NCI-H1694 treated with DMSO at 0.1 percent for 48 hours (cell line): ENCODE data around the gene KCNT1.

Experiments
- DNase-seq: peaks from one replicate; lab custom pipeline; 2025; lab: John Stamatoyannopoulos, UW

The KCNT1 gene

DNA sequence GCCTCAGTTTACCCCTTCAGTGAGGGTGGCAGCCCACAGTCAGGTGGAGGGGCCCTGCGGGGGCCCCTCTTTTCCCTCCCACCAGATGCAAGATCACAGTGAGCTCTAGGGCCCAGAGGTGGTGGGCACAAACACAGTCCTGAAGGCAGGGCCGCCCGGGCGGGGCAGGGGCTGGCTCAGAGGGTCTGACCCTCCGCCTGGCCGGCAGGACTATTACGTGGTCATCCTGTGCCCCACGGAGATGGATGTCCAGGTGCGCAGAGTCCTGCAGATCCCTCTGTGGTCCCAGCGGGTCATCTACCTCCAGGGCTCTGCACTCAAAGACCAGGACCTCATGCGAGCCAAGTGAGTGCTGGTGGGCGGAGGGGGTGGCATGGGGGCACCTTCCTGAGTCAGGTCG is 63.4 kb downstream of the KCNT1 start:
- DNase-seq, result no peak

DNA sequence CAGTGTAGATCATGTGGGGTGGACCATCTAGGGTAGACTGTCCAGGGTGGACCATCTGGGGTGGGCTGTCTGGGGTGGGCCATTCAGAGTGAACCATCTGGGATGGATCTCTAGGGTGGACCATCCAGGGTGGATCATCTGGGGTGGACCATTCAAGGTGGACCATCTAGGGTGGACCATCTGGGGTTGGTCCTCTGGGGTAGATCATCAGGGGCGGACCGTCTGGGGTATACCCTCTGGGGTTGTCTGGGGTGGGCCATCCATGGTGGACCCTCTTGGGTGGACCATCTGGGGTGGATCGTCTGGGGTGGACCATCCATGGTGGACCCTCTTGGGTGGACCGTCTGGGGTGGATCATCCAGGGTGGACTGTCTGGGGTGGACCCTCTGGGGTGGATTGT is 64.3 kb downstream of the KCNT1 start:
- DNase-seq, result no peak

DNA sequence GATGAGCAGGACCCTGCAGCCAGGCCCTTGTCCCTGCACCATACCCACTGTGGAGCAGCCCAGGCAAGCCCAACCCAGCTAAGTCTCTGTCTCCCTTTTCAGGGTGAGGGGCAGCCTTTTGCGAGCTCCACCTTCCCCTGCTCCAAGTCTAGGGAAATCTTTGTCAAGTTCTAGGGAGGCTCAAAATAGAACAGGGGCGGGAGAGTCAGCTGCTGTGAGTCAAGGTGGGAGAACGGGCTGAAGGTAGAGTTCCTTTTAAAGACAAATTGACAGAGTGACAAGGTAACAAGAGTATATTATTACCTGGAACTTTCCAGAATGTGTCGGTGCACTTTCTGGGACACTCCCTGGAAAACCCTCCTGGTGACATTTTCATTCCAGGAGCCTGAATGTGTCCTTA is 64.7 kb downstream of the KCNT1 start:
- DNase-seq, result no peak

DNA sequence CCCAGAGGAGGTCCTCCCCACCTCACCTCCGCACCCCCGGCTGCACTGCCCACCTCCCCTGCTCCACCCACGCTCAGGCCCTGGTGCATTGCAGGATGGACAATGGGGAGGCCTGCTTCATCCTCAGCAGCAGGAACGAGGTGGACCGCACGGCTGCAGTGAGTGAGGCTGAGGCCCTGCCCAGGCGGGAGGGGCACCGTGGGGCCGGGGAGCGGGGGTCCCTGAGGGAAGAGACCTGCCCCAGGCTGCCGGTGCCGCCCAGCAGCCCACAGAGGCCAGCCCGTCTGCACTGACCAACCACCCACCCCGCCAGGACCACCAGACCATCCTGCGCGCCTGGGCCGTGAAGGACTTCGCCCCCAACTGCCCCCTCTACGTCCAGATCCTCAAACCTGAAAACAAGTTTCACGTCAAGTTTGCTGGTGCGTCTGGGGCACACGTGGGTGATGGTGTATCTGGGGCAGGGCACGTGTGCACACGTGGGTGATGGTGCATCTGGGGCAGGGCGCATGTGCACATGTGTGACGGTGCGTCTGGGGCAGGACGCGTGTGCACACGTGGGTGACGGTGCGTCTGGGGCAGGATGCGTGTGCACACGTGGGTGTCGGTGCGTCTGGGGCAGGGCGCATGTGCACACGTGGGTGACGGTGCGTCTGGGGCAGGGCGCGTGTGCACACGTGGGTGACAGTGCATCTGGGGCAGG is 66.7 kb downstream of the KCNT1 start:
- no peak for DNase-seq

DNA sequence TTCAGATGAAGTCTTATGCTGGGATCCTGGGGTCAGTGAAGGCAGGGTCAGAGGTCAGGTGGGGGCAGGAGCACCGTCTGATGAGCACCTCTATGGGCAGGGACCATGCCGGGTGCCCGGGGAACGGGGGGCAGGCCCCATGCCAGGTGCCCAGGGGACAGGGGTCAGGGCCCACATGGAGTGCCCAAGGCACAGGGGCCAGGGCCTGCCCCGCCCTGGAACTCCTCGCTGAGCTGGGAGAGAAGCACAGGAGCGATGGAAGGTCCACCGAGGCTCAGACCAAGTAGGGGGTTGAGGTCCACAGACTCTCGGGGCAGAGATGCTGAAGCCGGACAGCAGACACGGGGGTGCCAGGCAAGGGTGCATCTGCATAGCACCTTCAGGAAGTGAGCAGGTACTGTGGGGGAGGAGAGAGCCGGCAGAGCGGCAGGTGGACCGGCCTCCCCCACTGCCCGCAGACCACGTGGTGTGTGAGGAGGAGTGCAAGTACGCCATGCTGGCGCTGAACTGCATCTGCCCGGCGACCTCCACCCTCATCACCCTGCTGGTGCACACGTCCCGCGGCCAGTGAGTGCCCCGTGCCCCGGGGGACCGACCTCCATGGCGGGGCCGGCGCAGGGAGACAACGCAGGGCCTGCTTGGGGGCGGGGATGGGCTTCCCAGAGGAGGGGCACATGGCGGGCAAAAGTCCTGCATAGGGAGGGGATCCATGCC is 67.7 kb downstream of the KCNT1 start:
- no peak for DNase-seq

DNA sequence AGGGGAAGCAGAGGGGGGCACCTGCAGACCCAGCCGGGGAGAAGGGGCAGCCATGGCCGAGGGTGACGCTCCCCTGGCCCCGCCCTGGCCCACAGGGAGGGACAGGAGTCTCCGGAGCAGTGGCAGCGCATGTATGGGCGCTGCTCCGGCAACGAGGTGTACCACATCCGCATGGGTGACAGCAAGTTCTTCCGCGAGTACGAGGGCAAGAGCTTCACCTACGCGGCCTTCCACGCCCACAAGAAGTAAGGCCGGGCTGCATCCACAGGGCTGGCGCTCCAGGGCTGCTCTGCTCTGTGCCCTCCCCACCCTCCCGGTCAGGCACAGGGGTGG is 68.2 kb downstream of the KCNT1 start:
- DNase-seq, result no peak

DNA sequence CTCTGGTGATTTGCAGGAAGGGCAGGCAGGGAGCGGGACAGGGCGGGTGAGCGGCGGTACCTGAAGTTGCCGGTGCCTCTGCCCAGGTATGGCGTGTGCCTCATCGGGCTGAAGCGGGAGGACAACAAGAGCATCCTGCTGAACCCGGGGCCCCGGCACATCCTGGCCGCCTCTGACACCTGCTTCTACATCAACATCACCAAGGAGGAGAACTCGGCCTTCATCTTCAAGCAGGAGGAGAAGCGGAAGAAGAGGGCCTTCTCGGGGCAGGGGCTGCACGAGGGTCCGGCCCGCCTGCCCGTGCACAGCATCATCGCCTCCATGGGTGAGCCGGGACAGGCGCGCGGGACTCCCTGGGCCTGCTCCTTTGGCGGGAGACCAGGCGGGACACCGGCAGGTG is 68.8 kb downstream of the KCNT1 start:
- DNase-seq, result no peak

DNA sequence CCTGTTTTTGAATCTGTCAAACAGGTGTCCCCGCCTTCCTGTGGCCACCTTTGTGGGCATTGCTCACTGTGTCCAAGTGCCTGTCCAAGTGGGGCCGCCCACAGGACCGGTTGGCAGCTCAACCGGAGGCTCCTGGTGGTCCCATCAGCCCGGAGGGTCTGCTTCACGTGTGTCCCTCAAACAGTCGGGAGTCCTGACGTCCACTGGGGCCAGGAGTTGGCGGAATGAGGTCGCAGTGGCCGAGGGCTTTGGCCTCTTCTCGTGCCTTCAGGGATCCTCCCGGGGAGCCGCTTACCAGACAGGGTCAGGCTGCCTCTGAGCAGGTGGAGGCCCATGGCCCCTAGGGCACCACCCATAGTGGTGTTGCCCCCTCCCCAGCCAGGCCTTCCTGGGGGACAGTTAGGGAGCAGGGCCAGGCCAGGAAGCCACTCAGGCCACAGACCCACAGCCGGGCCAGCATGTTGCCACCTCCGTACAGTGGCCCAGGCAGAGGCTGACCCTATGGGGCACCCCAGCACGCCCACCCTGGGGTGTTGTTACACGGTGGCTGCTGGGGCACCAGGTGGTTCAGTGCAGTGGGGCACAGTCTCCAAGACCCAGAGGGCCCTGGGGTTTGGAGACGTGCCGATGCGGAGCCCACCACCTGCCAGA is 69.5 kb downstream of the KCNT1 start:
- DNase-seq, result no peak

DNA sequence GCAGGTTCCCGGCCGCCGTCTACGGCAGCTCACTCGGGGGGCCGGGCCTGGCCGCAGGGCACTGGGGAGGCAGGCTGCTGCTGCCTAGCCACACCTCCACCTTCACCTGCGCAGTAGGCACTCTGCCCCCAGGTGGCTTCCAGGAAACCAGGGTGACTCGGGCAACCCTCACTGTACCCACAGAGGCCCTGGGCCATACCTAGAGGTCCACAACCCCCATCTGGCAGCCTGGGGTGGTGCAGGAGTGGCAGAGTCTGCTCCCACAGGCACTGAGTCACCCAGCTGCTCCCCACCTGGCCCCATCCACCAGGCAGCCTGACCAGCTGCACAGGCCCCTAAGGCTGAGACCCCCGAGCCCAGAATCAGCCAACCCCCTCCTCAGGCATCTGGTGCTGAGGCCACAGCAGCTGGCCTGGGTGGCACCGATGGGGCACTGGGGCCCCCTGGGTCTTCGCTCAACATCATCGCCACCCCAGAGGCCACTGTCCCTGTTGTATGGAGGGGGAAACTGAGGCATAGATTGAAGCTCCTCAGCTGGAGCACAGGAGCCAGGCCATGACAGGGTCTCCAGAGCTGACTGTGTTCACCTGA is 70.2 kb downstream of the KCNT1 start:
- DNase-seq, result no peak

DNA sequence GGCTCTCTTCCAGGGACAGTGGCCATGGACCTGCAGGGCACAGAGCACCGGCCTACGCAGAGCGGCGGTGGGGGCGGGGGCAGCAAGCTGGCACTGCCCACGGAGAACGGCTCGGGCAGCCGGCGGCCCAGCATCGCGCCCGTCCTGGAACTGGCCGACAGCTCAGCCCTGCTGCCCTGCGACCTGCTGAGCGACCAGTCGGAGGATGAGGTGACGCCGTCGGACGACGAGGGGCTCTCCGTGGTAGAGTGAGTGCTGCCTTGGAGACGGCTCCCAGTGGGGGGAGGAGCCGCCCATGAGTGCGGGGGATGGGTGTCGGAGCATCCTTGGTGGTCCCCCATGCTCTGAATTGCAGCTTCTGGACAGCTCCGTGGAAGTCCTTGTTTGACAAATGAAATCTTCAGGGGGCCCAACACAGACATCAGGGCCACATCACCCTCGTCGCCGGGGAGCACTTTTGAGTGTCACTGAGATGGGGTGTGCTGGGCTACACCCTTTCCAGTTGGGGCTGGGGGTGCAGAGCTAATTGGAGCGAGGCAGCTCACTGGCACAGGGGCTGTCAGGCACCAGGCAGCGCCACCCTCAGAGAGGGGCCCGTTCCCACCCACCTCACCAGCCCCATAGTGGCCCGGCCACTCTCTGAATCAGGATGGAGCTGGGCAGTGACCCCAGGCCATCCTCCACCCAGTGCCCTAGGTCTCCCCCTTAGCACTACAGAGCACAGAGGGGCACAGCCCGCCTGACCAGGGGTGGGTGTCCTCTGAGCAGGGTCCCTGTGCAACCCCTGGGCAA is 70.9 kb downstream of the KCNT1 start:
- no peak for DNase-seq

DNA sequence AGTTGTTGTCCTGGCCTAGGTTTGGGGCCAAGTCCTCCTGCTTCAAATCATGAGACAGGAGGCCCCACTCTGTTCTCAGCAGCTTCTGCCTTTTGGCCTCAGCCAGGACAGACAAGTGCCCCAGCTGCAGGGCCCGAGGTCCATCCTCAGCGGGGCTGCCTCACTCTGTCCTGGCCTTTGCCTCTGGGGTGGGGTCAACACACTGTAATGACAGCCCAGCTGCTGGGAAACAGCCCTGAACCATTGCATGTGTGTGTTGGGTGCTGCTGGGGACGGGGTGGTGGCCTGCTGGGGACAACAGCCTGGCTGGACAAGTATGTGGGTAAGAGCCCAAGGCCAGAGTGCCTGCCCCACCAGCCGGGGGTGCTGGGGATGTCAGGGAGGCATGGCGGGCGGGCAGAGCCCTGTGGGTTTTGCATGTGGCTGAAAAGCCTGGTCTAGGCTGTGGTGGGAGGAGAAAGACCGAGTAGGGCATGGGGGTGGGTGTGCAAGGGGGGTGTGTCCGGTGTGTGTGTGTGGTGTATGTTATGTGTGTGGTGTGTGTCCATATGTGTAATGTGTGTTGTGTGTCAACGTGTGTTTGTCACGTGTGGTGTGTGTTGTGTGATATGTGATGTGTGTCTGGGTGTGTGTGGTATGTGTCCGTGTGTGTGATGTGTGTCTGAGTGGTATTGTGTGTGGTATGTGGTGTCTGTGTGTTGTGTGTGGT is 71.7 kb downstream of the KCNT1 start:
- no peak for DNase-seq

DNA sequence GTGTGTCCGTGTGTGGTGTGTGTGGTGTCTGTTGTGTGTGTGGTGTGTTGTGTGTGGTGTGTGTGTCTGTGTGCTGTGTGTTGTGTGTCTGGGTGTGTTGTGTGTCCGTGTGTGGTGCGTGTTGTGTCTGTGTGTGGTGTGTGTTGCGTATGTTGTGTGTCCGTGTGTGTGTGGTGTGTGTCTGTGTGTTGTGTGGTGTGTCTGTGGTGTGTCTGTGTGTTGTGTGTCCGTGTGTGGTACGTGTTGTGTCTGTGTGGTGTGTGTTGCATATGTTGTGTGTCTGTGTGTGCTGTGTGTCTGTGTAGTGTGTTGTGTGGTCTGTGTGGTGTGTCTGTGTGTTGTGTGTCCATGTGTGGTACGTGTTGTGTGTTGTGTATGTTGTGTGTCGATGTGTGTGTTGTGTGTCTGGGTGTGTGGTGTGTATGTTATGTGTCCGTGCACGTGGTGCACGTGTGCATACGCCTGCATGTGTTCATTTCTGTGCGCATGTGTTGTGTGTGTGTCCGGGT is 72.3 kb downstream of the KCNT1 start:
- no peak for DNase-seq

DNA sequence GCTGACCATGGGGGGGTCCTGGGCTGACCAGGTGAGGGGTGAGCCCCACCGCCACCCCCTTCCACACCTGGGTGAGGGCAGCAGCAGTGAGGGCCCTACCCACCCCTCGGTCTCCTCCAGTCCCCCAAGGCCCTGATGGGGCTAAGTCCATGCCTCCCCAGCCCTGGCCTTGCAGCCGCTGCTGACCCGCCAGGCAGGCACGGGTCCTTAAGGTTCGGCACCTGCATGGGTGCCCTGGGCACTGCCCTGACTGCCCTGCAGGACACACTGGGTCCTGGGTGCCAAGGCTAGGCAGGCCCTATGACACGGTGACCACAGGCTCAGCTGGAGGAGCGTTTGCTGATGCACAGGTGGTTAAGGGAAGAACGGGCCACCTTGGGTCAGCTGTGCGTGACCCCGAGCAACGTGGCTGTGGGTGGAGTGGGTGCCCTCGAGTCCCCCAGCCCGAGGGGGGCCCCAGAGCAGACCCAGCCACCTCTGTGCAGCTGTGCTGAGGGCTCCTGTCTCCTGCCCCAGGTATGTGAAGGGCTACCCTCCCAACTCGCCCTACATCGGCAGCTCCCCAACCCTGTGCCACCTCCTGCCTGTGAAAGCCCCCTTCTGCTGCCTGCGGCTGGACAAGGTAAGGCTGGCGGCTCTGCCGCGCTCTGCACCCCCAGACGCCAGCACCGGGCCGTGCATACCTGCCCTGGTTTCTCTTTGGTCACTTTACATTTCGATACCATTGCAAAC is 73.0 kb downstream of the KCNT1 start:
- no peak for DNase-seq

DNA sequence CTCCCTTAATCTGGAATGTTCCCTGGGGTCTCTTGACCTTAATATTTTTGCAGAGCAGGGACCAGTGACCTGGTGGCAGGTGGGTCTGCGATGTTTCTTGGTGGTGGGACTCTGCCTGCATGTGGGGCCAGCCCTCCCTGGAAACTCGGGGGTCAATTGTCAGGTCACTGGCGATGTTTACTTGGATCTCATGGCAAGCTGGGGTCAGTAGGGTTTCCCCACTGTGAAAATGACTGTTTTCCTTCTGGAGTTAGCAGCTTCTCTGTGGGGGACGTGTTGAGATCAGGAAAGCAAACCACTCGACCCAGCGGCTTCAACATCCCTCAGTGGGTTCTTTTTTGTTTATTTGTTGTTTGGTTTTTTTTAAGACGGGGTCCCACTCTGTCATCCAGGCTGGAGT is 73.9 kb downstream of the KCNT1 start:
- no peak for DNase-seq

DNA sequence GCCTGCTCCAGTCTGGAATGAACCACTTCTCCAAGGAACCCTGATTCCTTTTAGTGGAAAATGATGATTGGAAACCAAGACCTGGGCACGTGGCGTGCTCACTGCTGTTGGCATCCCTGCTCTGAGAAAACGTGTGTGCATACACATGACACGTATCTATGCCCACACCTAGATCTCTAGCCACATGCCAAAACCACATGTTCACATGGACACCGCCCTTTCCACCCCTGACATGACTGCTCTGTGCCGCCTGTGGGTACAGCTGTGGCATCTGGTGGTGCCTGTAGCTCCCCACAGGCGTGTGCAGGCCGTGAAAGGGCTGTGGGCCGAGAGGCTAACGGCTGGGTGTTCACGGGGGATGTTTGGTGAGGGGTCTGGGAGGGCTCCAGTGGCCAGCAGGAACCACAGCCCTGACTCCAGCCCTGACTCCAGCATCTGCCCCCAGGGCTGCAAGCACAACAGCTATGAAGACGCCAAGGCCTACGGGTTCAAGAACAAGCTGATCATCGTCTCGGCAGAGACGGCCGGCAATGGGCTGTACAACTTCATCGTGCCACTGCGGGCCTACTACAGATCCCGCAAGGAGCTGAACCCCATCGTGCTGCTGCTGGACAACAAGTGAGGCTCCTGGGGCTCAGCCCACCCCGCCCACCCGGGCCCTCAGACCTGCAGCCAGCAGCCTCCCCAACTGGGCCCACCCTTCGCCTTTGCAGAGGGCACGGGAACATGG is 75.1 kb downstream of the KCNT1 start:
- no peak for DNase-seq

DNA sequence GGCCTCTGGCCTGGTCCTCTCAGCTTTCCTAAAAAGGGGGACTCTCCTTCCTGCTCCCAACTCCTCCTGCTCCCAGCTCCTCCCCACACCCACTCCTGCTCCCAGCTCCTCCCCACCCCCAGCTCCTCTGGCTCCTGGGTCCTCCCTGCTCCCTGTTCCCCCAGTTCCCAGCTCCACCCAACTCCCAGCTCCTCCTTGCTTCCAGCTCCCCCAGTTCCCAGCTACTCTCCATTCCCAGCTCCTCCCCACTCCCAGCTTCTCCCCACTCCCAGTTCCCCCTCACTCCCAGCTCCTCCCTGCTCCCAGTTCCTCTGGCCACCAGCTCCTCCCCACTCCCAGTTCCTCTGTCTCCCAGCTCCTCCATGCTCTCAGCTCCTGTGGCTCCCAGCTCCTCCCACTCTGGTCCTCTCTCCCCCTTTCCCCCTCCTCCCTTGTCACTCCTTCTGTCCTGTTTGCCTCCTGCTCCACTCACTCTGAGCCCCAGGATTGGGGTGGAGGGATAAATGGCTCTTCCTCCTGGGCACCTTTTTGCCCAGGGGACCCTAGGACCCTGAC is 75.7 kb downstream of the KCNT1 start:
- no peak for DNase-seq

DNA sequence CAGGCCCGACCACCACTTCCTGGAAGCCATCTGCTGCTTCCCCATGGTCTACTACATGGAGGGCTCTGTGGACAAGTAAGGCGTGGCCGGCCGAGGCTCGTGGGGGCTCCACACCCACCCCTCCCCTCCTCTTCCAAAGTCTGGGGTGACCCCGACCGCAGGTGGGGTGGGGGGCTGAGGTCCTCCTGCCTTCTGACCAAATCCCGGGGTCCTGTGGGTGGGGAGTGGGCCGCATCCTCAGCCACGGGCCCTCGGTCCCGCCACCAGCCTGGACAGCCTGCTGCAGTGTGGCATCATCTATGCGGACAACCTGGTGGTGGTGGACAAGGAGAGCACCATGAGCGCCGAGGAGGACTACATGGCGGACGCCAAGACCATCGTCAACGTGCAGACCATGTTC is 76.4 kb downstream of the KCNT1 start:
- DNase-seq, result no peak

DNA sequence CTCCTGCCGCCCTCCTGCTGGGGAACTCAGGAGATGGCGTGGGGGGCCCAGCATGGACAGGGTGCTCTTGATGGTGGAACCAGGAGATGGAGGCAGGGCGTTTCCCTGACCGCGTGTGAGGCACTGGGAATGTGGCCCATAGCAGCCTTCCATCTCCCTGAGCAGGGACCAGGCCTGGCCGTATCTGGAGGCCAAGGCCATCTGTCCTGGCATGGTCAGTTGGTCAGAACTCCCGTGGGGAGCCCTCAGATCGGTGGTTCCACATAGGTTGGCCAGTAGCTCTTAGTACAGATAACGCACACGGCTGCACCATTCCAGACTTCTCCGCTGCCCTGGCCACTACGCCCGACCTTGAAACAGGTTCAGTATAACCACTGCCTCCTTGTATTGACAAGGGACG is 77.6 kb downstream of the KCNT1 start:
- no peak for DNase-seq

DNA sequence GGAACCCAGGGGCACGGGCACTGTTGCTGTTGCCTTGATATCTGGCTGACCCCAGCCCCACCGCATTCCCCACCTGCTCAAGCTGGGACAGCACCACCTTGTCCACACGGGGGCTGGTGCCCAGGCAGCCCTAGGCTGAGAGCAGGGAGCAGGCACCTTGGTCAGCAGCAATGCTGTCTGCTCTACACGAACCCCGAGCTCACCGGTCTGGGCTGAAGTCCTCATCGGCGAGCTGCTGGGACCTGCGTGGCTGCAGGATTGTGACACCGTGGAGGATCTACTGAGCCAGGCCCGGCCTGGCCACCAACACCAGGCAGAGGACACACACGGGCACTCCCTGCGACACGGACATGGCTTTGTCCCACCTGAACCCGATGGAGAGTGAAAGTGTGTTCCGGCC is 78.1 kb downstream of the KCNT1 start:
- DNase-seq, result no peak

DNA sequence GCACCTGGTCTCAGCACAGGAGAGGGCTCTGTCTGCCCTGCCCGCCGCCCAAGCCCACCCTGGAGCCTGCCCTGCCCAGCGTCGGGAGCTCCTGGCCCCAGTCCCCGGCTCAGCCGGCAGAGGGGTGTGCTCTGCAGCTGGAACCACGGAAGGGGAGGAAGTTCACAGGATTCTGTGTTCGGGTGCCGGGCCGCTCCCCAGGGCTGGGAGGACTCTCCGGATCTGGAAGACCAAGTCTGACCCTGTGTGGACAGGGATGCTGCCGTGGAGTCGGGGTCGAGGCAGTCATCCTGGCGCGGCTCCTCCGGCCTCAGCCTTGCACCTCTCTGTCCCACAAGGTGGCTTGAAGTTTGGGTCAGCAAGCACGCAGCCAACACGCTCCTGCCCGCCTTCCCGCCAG is 78.6 kb downstream of the KCNT1 start:
- no peak for DNase-seq
